Colon (tissue), 2 donors: ENCODE measurements around the gene MEMO1.
"Not testable (repeated sequence)": the region's sequence is repeated elsewhere in the genome, so short reads cannot be mapped to it uniquely, and the experiment has no call there.

Source experiments
- FAIRE-seq: peaks from 2 replicates; lab custom pipeline; 2012; peaks lifted over from hg19 to GRCh38; lab: Jason Lieb, UNC
- donor health status: control.
- donor health status: control.

MEMO1 gene

DNA sequence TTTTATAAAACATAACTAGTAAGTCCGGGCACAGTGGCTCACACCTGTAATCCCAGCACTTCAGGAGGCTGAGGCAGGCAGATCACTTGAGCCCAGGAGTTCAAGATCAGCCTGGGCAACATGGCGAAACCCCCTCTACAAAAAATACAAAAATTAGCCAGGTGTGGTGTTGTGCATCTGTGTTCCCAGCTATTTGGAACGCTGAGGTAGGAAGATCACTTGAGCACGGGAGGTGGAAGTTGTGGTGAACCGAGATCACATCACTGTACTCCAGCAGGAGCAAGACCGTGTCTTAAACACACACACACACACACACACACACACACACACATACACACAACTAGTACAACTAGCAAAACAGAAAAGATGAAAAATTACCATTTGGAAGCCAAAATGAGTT, 103.3 kb downstream of the MEMO1 start:
- not testable (repeated sequence) for FAIRE-seq

DNA sequence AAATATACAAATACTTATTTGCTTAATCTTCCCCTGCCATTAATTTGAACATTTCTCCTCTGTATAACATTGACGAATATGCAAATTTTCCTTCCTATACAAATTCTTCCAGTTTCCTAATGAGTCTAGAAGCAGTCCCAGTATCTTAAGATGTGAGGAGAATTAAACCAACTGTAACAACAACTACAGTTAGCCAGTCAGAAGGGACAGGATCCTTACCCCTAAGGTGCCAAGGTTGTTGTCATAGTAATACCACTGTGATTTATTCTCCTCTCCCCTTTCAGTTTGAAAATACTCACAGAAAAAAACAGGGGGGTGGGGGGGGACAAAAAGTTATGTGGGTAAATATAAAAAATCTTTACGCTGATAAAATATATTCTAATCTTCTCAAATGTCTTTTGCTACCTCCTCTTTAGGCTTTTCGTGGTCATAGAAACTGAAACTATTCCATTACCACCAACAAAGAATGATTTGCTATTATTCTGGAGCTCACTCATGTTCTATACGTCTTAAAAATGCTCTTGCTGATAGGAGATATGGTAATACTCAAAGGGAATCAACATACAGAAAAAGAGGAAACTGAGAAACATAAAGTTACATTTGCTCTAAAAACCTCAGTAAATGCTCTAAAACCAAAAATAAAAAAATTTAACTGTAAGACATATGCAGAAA, 107.6 kb downstream of the MEMO1 start:
- no peak for FAIRE-seq

DNA sequence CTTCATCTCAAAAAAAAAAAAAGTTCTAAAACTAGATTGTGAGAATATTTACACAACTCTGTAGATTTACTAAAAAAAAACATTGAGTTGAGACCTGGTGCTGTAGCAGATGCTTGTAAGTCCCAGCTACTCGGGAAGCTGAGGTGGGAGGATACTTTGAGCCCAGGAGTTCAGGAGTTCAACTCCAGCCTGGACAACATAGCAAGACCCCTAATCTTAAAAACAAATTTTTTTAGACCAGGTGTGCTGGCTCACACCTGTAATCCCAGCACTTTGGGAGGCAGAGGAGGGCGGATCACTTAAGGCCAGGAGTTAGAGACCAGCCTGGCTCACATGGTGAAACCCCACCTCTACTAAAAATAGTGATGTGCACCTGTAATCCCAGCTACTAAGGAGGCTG, 108.9 kb downstream of the MEMO1 start:
- no peak for FAIRE-seq

DNA sequence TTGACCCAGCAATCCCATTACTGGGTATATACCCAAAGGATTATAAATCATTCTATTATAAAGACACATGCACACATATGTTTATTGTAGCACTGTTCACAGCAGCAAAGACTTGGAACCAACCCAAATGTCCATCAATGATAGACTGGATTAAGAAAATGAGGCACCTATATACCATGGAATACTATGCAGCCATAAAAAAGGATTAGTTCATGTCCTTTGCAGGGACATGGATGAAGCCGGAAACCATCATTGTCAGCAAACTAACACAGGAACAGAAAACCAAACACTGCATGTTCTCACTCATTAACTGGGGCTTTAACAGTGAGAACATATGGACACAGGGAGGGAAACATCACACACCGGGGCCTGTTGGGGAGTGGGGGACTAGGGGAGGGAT, 110.7 kb downstream of the MEMO1 start:
- not testable (repeated sequence) for FAIRE-seq

DNA sequence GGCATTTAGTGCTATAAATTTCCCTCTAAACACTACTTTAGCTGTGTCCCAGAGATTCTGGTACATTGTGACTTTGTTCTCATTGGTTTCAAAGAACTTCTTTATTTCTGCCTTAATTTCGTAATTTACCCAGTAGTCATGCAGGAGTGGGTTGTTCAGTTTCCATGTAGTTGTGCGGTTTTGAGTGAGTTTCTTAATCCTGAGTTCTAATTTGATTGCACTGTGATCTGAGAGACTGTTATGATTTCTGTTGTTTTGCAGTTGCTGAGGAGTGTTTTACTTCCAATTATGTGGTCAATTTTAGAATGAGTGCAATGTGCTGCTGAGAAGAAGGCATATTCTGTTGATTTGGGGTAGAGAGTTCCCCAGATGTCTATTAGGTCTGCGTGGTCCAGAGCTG, 112.5 kb downstream of the MEMO1 start:
- FAIRE-seq = not testable (repeated sequence)

DNA sequence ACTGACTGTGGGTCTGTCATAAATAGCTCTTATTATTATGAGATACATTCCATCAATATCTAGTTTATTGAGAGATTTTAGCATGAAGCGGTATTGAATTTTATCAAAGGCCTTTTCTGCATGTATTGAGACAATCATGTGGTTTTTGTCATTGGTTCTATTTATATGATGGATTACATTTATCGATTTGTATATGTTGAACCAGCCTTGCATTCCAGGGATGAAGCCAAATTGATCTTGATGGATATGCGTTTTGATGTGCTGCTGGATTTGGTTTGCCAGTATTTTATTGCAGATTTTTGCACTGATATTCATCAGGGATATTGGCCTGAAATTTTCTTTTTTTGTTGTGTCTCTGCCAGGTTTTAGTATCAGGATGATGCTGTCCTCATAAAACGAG, 113.5 kb downstream of the MEMO1 start:
- not testable (repeated sequence) for FAIRE-seq

DNA sequence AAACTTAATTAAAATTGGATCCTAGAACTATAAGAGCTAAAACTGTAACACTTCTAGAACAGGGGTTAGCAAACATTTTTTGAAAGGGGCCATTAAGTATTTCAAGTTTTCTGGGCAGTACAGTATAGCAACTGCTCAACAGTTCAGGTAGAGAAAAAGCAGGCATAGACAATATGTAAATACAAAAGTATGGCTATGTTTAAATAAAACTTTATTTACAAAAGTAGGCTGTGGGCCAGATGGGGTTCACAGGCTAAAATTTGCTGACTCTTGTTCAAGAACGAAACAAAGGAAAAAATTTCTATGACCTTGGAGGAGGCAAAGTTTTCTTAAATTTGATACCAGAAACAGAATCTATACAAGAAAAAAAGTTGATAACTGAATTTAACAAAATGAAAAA, 114.5 kb downstream of the MEMO1 start:
- no peak for FAIRE-seq

DNA sequence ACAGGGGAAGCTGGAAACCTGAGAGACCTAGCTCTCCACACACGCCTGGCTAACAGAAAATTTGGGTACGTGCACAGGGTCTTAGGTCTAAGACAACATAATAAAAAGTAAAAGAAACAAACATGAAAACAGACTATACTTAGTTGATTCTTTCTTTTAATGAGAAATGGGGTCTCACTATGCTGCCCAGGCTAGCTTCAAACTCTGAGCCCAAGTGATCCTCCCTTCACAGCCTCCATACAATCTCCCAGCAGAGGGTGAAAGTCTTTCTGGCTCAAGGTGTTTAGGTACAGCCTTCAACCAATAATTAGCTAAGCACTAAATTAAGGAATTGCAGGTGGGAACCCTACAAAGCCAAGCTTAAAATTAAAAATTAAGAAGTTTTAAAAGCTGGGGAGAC, 116.2 kb downstream of the MEMO1 start:
- no peak for FAIRE-seq

DNA sequence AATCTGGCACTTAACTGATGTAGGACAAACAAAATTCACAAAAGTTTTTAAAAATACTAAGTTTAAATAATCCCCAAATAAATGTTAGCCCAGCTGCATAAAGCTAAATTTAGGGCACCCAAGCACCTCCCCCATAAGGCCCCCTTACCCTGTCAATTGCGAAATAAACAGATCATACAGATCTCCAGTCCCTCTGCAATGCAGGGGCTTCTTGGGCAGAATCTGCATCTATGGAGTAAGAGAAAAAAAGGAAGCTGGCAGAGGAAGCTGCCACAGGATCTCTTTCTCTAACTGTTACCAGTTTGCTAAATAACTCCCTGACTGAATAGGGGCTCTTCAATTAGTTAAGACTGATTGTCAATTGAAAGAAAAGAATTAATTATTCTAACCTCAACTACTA, 117.7 kb downstream of the MEMO1 start:
- FAIRE-seq = no peak

DNA sequence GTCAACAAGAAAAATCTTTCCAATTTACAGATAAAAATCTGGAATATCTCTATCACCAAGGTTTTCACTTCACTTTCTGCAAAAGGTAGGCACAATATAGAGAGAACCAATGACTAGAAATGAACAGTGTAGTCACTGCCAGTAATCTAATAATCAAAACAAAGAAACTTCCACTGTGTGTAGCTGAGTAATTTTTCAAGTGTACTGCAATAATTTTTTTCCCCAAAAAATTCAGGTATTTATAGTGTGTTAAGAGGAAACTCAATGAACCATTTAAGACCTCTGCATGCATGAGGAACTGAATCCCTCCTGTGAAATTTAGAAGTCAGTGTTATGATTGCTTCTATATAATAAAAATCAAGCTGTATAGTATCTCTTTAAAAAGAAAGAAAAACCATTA, 121.8 kb downstream of the MEMO1 start:
- no peak for FAIRE-seq

DNA sequence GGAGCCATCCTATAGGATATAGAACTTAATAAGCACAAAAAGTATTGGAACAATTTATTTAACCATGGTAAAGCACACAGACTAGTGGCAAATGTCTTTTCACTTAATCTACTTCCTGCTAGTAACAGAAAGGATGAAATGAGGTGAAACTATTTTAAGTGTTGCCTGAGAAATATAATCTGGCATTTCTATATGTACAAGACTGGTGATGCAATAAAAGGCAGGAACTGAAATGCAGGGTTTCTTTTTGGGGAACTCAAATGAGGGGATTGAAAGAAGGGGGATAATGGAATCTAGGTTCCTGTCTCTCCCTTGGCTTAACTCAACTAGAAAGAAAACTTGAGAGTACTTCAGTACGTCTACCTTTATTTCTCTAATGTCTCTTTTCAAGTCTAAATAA, 122.3 kb downstream of the MEMO1 start:
- no peak for FAIRE-seq

DNA sequence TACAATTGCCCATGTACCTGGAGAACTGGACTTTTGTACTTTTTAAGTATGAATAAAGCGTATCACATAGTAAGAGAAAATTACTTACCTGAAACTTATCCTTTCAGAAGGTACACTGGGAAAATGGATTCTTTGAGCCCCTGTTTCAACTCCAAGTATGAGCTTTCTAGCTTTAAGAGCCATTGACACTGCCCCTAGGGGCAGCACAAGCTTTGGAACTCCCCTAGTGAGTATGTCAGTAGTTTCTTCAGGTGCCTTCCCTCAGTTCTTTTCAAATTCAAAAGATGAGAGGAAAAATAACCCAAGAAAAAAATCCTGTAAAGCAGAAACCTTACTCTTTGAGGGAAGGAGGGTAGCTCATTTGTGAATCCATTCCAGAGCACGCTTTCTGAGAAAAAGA, 124.1 kb downstream of the MEMO1 start:
- FAIRE-seq = no peak

DNA sequence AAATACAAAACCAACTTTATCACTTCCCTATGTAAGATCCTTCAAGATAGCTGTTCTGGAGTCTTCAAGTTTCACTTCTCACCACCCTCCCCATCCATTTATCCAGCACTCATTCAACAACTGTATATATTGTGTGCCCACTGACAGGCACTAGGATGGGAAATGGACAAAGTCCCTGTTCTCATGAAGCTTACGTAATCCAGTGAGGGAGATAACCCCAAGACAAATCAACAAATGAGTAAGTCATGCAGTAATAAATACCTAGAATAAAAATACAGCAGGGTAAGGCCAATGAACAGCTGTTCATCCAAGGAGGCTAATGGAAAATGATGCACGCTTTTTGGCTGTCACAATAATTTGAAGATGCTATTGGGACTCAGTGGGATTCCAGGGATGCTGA, 133.8 kb downstream of the MEMO1 start:
- no peak for FAIRE-seq

DNA sequence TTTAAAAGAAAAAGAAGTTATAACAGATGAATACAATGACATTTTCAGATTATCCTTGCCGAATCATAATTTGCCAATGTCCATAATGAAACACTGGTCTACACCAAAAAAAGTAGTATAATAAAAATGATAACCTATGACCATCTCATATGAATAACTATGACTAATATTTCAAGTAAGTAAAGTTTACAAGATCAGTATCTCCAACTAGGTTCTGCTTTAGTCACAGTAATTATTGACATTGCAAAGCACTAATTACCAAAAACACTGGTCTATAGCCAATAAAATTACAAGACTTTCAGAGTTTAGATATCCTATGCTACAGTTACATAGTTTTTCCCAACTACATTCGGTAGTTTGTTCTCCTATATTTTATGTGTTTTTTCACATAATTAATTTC, 136.7 kb downstream of the MEMO1 start:
- FAIRE-seq = no peak

DNA sequence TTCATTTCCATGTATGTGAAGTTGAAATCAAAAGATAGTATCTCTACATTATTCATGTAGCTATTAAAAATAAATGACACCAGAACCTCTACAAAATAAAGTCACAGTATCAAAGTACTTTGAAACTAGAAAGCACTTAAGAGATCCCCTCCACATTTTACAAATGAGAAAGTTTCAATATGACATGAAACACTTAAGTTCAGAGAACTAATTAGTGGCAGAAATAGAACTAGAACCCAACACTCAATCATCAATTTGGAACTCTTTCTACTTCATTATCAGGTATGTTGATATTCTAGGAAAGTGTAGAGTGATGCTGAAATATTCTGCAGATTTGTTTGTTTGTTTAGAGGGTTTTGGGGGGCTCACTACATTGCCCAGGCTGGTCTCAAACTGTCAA, 145.6 kb downstream of the MEMO1 start:
- no peak for FAIRE-seq

DNA sequence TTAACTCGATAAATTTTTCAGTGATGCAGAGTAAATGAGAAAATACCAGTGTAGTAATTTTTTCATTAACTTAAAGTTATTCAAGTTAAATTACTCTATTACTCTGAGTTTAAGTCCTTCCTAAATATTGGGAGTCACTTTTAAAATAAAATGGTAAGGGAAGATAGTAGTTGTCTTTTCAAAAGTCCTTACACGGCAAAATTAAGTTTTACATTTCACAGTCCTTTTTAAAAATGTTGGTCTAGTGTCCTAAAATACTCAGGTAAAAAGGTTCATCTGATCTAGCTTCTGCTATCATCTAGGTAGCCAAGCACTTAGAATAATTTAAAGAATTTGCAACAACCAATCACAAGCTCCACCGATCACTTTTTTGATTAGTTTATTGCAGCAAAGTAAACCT, 146.9 kb downstream of the MEMO1 start:
- FAIRE-seq = no peak

DNA sequence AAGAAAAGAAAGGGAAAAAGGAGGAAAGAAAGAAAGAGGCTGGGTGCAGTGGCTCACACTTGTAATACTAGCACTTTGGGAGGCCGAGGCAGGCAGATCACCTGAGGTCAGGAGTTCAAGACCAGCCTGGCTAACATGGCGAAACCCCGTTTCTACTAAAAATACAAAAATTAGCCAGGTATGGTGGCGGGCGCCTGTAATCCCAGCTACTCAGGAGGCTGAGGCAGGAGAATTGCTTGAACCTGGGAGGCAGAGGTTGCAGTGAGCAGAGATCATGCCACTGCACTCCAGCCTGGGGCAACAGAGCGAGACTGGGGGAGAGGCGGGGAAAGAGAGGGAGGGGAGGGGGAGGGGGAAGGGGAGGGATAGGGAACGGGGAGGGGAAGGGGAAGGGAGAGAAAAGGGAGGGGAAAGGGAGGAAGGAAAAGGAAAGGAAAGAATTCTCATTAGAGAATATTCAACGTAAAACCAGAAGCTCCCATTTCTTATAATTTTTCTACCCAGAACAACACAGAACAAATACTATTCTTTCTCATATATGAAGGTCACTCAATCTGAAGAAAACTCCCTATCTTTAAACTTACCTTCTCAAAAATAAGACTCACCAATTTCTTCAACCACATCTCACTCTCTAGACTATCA, 147.7 kb downstream of the MEMO1 start:
- not testable (repeated sequence) for FAIRE-seq

DNA sequence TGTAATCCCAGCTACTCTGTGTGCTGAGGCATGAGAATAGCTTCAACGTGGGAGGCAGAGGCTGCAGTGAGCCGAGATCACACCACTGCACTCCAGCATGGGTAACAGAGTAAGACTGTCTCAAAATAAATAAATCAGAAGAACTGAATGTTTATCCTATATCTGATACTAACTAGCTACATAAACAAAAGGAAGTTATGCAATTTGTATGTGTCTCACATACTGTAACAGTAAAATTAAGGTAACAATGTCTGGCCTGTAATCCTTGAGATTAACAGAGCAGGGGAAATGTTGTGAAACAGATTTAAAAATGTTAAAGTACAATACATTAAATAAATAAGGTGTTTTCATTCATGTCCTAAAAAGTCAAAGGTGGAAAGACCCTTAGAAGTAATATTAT, 150.8 kb downstream of the MEMO1 start:
- FAIRE-seq = no peak

DNA sequence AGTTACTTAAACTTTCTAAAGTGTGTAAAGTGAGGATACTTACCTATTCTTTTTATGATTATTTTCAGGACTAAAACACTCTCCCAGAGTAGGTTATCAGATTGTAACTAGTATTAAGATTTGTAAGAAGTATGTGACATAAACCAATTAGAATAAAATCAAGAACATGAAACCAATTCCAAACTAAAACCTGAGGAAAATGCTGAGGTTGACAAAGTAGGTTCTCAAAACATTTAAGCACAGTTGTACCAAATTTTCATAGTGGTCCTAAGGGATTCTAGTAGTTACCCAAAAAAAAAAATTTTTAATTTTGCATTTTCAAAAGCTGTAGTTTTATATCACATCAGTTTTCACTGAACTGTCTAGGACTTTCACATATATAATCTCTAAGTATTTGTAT, 157.3 kb downstream of the MEMO1 start:
- FAIRE-seq = no peak

DNA sequence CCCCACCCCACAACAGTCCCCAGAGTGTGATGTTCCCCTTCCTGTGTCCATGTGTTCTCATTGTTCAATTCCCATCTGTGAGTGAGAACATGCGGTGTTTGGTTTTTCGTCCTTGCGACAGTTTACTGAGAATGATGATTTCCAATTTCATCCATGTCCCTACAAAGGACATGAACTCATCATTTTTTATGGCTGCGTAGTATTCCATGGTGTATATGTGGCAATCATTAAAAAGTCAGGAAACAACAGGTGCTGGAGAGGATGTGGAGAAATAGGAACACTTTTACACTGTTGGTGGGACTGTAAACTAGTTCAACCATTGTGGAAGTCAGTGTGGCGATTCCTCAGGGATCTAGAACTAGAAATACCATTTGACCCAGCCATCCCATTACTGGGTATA, 168.7 kb downstream of the MEMO1 start:
- not testable (repeated sequence) for FAIRE-seq

DNA sequence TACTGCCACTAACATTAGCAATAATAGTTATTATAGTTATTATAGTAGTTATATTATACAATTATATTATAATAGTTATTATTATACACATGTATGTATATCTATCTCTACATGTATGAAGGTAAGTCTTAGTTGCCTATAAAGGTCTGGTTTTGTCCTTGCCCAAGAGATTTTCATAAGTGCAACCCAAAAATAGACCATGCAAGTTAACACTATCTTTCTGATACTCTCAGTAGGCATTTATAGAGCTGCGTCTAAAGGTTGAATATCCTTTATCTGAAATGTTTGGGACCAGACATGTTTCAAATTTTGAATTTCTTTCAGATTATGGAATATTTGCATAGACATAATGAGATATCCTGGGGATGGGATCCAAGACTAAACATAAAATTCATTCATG, 175.4 kb downstream of the MEMO1 start:
- no peak for FAIRE-seq

DNA sequence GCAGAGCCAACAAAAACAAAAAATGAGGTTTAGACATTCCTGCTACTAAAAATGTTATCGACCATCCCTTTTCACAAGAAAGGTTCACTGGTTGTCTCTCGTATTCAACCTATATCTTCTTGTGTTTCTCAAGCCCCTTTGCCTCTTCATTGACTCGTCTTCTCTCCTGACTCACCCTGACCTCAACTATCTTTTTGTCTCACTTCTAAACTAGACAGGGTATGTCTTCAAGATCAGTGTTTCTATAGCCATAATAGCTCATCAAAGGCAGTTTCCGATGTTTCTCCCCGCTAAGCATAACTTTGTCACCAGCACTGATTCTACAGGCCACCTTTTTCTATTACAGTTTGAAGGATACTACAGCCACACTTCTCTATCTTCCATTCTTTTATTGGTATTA, 178.4 kb downstream of the MEMO1 start:
- FAIRE-seq = no peak

DNA sequence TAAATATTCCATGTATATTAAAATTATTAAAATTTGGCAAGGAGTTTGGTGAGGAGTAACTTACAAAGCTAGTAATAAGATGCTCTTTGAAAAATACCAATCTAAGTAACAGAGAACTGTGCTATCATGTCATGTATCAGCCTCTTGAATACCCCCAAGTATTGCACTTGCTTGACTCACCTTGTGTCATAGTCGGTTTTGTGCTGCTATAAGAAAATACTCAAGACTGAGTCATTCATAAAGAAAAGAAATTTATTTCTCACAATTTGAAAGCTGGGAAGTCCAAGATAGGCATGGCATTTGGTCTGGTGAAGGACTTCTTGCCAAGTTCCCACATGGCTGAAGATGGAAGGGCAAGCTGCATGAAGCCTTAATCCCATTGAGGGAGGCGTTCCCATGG, 179.2 kb downstream of the MEMO1 start:
- no peak for FAIRE-seq

DNA sequence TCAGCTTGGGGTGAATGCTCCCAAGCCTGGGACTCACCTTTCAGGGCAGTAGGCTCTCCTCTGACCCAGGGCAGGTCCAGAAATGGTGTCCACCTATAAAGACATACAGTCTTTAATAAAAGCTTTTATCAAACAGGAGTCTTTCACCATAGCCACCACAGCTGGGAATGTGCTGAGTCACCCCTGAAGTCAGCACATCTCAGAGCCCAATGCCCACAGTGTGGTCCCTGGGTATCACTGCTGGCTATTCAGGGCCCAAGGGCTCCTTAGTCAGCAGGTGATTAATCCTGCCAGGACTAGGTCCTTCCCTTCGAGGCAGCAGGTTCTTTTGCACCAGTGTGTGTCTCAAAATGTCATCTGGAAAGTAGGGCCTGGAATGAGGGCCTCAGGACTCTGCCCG, 181.9 kb downstream of the MEMO1 start:
- FAIRE-seq = no peak
